GM12891 (cell line): Measurements from ENCODE around the gene CHST8.

Experiments used
- PAX5 ChIP-seq: IDR thresholded peaks from 2 replicates; pipeline ENCODE4 v1.6.1; 2011; ENCODE audit warnings: low read length, moderate library complexity, mild to moderate bottlenecking; ENCODE audit not compliant: insufficient read depth, severe bottlenecking
- POLR2A ChIP-seq: IDR thresholded peaks from 2 replicates; pipeline ENCODE4 v1.6.1; 2011; ENCODE audit warnings: low read depth, low read length, control low read depth
- POLR2AphosphoS5 ChIP-seq: IDR thresholded peaks from 2 replicates; pipeline ENCODE4 v1.6.1; 2011; ENCODE audit warnings: low read depth, low read length, control low read depth
- POU2F2 ChIP-seq: IDR thresholded peaks from 2 replicates; pipeline ENCODE4 v1.6.1; 2011; ENCODE audit warnings: low read depth, mild to moderate bottlenecking, control low read depth, low read length, moderate library complexity
- SPI1 ChIP-seq: IDR thresholded peaks from 2 replicates; pipeline ENCODE4 v1.6.1; 2011; ENCODE audit warnings: low read depth, low read length, control low read depth
- TAF1 ChIP-seq: IDR thresholded peaks from 2 replicates; pipeline ENCODE4 v1.6.1; 2011; ENCODE audit warnings: low read depth, low read length, control low read depth

DNA sequence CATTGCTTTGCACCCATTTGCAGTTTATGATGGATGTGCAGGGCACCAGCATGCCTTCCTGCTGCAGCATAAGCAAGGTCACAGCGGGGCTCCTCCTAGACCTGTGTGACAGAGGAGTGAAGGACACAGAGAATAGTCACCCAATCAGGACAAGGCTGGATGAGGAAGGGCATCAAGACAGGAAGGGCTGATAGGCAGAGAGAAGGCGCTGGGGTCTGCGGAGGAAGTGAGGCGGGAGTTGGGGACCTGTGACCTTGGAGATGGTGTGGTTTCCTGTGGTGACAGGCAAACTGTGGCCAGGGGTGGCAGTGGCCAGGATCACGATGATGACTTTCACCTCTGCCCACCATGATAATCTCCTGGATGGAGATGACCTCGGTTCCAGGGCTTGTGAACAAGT, 158.5 kb downstream of the CHST8 start:
- TF ChIP-seq POLR2A = no peak
- TF ChIP-seq POLR2AphosphoS5 = no peak
- no peak for TF ChIP-seq POU2F2
- no peak for TF ChIP-seq TAF1
- TF ChIP-seq SPI1 = no peak
- TF ChIP-seq PAX5 = no peak
